Progenitor cell of endocrine pancreas (in vitro differentiated cells): ENCODE measurements around the gene HIGD2A. TPM values are rescaled to one million over a fixed set of nuclear protein-coding genes. Genes with fewer than 3 reads are reported as not detected.

Experiments used
- DNase-seq: peaks from one replicate; pipeline ENCODE4 v3.0.0; 2021; ENCODE audit warnings: low spot score; ENCODE audit not compliant: unreplicated experiment
- H3K27ac Mint-ChIP-seq: 2 replicates; pipeline ENCODE4 v1.8.0; 2021; ENCODE audit warnings: mild to moderate bottlenecking, moderate library complexity, mixed read lengths
- H3K27me3 Mint-ChIP-seq: 2 replicates; pipeline ENCODE4 v1.8.0; 2021; ENCODE audit warnings: mixed read lengths
- H3K36me3 Mint-ChIP-seq: 2 replicates; pipeline ENCODE4 v1.8.0; 2022; ENCODE audit warnings: mixed read lengths; ENCODE audit not compliant: insufficient read depth
- H3K4me1 Mint-ChIP-seq: 2 replicates; pipeline ENCODE4 v1.8.0; 2021; ENCODE audit warnings: low read depth, mixed read lengths
- H3K4me3 Mint-ChIP-seq: 2 replicates; pipeline ENCODE4 v1.8.0; 2021; ENCODE audit warnings: low read depth, mild to moderate bottlenecking, moderate library complexity, mixed read lengths
- H3K9me3 Mint-ChIP-seq: 2 replicates; pipeline ENCODE4 v1.8.0; 2021; ENCODE audit warnings: low read depth, mixed read lengths
- total RNA-seq: library from RNA; stranded (reverse); gene quantifications from 2 replicates; pipeline ENCODE4 v1.2.1, GENCODE V29; 2021
- TF ChIP-seq, protein P1 (sequence below): fragments of 200-600 bp; sonication (generic); IDR thresholded peaks from one replicate; pipeline ENCODE4 v1.5.0; 2021; ENCODE audit warnings: antibody characterized with exemption, mild to moderate bottlenecking; ENCODE audit not compliant: unreplicated experiment

HIGD2A gene
- total RNA-seq, 1 donor from 2014 or later, result 96.8 TPM

DNA sequence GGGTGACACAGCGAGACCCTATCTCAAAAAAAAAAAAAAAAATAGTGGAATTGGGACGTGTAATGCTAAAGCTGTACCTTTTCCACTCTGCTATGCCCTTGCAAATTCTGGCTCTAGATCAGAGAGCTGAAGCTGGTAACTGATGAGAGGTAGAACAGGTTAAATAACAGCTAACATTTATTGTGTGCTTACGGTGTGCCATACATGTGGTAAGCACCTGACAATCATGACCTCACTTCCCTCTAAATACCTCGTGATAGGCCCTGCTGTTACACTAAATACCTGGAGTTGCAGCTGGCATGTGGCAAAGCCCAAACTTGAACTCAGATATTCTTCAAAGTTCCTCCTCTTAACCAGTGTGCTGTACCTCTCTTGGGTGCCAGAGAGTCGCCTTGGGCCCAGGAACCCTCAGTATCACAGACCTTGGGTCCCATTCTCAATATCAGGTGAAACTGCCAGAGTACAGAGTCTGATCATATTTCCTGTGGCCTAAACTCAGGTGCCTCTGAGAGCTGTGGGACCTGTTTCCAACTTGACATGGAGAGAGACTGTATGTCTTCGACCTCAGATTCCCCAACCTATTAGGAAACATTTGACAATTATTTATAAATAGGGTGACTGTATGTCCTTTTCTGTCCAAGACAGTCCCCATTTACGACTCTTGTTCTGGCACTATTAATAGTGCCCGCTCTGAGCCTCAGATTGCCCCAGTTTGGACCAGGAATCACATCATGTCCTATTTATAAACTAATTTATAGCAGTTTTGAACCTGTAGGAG lies 18.4 kb upstream of the HIGD2A start:
- H3K4me3 Mint-ChIP-seq, result no peak overlapping the region
- TF ChIP-seq, protein P1, sequence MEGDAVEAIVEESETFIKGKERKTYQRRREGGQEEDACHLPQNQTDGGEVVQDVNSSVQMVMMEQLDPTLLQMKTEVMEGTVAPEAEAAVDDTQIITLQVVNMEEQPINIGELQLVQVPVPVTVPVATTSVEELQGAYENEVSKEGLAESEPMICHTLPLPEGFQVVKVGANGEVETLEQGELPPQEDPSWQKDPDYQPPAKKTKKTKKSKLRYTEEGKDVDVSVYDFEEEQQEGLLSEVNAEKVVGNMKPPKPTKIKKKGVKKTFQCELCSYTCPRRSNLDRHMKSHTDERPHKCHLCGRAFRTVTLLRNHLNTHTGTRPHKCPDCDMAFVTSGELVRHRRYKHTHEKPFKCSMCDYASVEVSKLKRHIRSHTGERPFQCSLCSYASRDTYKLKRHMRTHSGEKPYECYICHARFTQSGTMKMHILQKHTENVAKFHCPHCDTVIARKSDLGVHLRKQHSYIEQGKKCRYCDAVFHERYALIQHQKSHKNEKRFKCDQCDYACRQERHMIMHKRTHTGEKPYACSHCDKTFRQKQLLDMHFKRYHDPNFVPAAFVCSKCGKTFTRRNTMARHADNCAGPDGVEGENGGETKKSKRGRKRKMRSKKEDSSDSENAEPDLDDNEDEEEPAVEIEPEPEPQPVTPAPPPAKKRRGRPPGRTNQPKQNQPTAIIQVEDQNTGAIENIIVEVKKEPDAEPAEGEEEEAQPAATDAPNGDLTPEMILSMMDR, result no peak
- H3K4me1 Mint-ChIP-seq, result no peaks in the 10 kb centered on the region
- peaks cover 15% of the 10 kb centered on the region for H3K36me3 Mint-ChIP-seq
- H3K27ac Mint-ChIP-seq, result no peak overlapping the region
- no peaks in the 10 kb centered on the region for H3K9me3 Mint-ChIP-seq
- DNase-seq, result no peak
- peaks cover 10% of the 10 kb centered on the region for H3K27me3 Mint-ChIP-seq

DNA sequence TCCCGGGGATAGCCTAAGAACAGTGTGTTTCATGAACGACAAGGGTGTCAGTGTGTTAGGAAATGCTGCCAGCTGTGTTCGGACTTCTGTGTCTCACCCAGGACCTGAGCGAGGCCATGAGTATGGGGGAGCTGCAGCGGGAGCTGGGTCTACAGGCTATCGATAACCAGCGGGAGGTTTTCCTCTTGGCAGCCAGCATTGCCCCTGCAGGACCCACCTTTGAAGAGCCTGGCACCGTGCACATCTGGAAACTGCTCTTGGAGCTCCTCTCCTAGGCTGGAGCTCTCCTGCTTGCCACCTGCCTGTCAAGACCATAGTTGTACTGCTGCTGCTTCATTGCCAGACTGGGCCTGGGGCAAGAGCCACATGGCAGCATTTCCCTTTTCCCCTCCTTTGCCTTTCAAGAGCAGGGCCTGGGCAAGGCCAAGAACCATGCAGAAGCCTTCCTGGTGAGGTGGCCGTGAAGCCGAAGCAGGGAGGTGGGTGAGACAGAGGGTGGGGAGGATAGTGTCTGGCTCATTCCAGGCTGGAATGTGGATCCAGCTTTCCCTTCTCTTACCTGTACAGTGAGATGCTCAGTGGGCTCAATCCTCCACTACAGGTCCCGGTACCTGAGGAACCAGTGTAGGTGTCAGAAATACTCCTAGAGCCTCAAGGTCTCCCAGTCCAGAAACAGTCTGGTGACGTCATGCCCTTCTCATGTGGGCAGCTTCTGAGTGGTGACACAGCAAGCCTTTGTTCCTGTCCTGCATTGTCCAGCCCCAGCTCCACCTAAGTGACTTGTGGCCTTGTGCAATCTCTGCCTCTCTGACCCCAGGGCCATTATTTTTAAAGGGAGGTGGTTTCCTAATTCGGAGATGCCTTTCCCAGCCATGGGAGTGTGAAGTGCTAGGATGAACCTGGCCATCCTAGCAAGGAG lies 16.7 kb upstream of the HIGD2A start:
- Mint-ChIP-seq H3K27me3 (peaks cover 7% of the 10 kb centered on the region), H3K4me3 (no peak overlapping the region), H3K27ac (no peak overlapping the region), H3K36me3 (peaks cover 15% of the 10 kb centered on the region), H3K9me3 (no peaks in the 10 kb centered on the region), H3K4me1 (no peaks in the 10 kb centered on the region)
- TF ChIP-seq, protein P1, result no peak
- no peak for DNase-seq

DNA sequence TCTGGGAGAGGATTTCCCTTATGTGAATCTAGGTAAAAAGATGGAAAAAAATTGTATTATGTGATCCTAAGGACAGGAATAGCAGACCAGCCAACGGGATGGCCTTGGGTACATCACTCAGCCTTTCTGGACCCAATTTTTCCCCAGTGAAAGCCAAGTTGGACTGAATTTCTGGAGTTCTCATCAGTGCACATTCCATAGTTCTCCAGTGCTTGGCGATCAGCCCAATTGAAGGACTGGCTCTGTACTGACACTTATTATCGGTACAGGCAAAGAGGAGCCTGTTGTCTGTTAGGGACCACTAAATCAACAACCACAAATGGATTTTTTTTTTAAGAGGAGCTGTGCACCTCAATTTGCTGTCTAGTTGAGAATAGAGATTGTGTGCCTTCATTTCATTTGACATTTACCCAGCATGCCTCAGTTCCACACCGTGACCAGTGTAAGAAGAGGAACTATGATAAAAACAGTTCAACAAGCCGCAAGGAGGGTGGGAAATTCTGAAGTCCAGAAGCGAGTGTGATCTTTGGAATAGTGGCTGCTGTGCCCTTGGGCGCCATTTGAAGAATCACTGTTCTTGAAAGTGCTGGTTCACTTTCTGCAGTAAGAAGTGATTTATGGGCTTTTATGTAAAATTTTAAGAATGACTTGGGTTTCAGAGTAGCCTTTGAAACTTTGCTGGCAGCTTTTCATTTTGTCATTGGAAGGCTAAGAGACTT lies 15.3 kb upstream of the HIGD2A start:
- Mint-ChIP-seq H3K9me3 (no peaks in the 10 kb centered on the region), H3K4me1 (no peaks in the 10 kb centered on the region), H3K27ac (no peak overlapping the region), H3K36me3 (peaks cover 4% of the 10 kb centered on the region), H3K27me3 (no peaks in the 10 kb centered on the region), H3K4me3 (no peak overlapping the region)
- DNase-seq, result no peak
- TF ChIP-seq, protein P1, result no peak

DNA sequence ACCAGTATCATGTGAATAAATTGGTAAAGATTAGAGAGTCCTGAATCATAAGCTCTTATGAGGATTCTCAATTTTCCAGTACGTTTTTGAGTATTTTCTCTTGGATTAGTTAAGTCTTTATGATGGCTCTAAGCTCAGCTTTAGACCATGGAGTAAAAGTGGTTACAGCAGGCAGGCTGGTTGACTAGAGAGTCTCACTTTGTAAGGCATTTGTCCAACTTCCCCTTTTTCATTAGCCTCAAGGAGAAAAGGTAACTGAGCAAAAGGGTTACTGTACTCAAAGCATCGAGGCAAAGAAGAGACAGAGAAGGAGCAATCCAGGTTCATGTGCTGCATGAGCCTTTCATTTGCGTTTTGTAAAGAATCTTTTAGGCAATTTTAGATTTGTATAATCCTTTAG lies 8.7 kb upstream of the HIGD2A start:
- Mint-ChIP-seq H3K4me3 (no peak overlapping the region), H3K4me1 (no peaks in the 10 kb centered on the region), H3K36me3 (peaks cover 10% of the 10 kb centered on the region), H3K9me3 (no peaks in the 10 kb centered on the region), H3K27ac (no peak overlapping the region), H3K27me3 (no peaks in the 10 kb centered on the region)
- DNase-seq, result no peak
- TF ChIP-seq, protein P1, result no peak

DNA sequence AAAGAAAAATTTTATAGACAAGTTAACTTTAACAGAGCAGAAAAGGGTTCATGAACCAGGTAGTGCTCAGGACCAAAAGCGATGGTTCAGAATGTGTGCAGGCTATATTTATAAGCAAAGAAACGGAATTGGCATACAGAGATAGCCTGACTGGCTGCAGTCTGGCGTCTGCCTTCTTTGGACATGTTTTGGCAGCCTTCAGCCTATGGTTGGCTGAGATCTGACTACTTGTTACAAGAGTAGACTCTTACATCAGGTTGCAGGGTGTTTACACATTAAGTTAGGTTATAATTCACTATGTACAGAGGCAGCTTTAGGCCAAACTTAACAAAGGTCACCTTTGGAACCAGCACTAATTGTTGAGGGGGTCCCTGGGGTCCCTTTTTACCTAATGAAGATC lies 7.1 kb upstream of the HIGD2A start:
- no peaks in the 10 kb centered on the region for H3K4me1 Mint-ChIP-seq
- peaks cover 10% of the 10 kb centered on the region for H3K36me3 Mint-ChIP-seq
- H3K4me3 Mint-ChIP-seq, result no peak overlapping the region
- H3K27ac Mint-ChIP-seq, result no peak overlapping the region
- no peaks in the 10 kb centered on the region for H3K27me3 Mint-ChIP-seq
- DNase-seq, result no peak
- no peaks in the 10 kb centered on the region for H3K9me3 Mint-ChIP-seq
- TF ChIP-seq, protein P1, result no peak
